Caco-2 (cell line): ENCODE measurements around the gene FAM118B. TPM values are rescaled to one million over a fixed set of nuclear protein-coding genes. Genes with fewer than 3 reads are reported as not detected.

Experiments used
- BruUV-seq: library from RNA; stranded (reverse); fragments of 400-500 nt; replicated peaks from 2 replicates; lab custom pipeline; 2021; lab: Mats Ljungman, UMichigan
- CTCF ChIA-PET: fragments of 300-600 bp; sonication (Branson Sonifier 250); formaldehyde crosslinking; loops from one replicate; lab custom pipeline; 2022; ENCODE audit warnings: antibody characterized with exemption; lab: Charles Lee
- POLR2A ChIA-PET: fragments of 300-600 bp; sonication (Branson Sonifier 250); formaldehyde crosslinking; loops from one replicate; lab custom pipeline; 2022; ENCODE audit warnings: antibody characterized with exemption; lab: Charles Lee
- DNase-seq, 2 experiments: peaks; one replicate each; pipeline versions ENCODE4 v3.0.0 to v3.0.0-alpha.2; 2020 to 2022
- H3K27me3 ChIP-seq: replicated peaks from 2 replicates; pipeline ENCODE4 v1.6.0; 2011; ENCODE audit warnings: low read length; ENCODE audit not compliant: control insufficient read depth, insufficient read depth
- H3K36me3 ChIP-seq: 2 replicates; pipeline ENCODE4 v1.5.1; 2011; ENCODE audit warnings: low read length; ENCODE audit not compliant: control insufficient read depth, insufficient read depth
- H3K4me1 ChIP-seq: fragments of 250-450 bp; sonication (Bioruptor Pico); 2 replicates; pipeline ENCODE4 v1.5.1; 2020; ENCODE audit warnings: mild to moderate bottlenecking
- H3K4me3 ChIP-seq: 2 replicates; pipeline ENCODE4 v1.5.1; 2011; ENCODE audit warnings: low read depth, mild to moderate bottlenecking, control low read depth, low read length
- H3K9me3 ChIP-seq: fragments of 250-450 bp; sonication (Bioruptor Pico); 2 replicates; pipeline ENCODE4 v1.5.1; 2020; ENCODE audit warnings: mild to moderate bottlenecking, moderate library complexity
- H3K27ac Mint-ChIP-seq: one replicate; pipeline ENCODE4 v1.8.0; 2022; ENCODE audit warnings: mixed read lengths; ENCODE audit not compliant: unreplicated experiment
- H3K27me3 Mint-ChIP-seq: one replicate; pipeline ENCODE4 v1.8.0; 2022; ENCODE audit warnings: mixed read lengths; ENCODE audit not compliant: insufficient read depth, unreplicated experiment
- H3K36me3 Mint-ChIP-seq: one replicate; pipeline ENCODE4 v1.8.0; 2022; ENCODE audit warnings: mild to moderate bottlenecking, mixed read lengths; ENCODE audit not compliant: insufficient read depth, unreplicated experiment
- H3K4me1 Mint-ChIP-seq: one replicate; pipeline ENCODE4 v1.8.0; 2022; ENCODE audit warnings: low read depth, mixed read lengths; ENCODE audit not compliant: unreplicated experiment
- H3K4me3 Mint-ChIP-seq: one replicate; pipeline ENCODE4 v1.8.0; 2022; ENCODE audit warnings: mild to moderate bottlenecking, moderate library complexity, mixed read lengths; ENCODE audit not compliant: unreplicated experiment
- H3K9me3 Mint-ChIP-seq: one replicate; pipeline ENCODE4 v1.8.0; 2022; ENCODE audit warnings: mixed read lengths; ENCODE audit not compliant: unreplicated experiment
- intact Hi-C: fragments of 100-400 bp; cut with micrococcal nuclease; formaldehyde crosslinking; loops from one replicate; pipeline ENCODE4 v1.10.0; 2022; ENCODE audit not compliant: unreplicated experiment
- total RNA-seq: library from RNA; stranded (reverse); gene quantifications from 2 replicates; pipeline ENCODE4 v1.2.3, GENCODE V29; 2022
- TF ChIP-seq, protein P1 (sequence below), 2 experiments: fragments of 200-600 bp in 1 of 2; IDR thresholded peaks; 1 replicate in 1 of 2; 2 replicates in 1 of 2; pipeline versions ENCODE4 v1.5.1 to v1.8.0; 2011 to 2022; ENCODE audit warnings: antibody characterized with exemption in 1 of 2, control low read depth in 1 of 2, inconsistent platforms in 1 of 2, low read depth in 1 of 2, low read length in 1 of 2, mild to moderate bottlenecking in 1 of 2, moderate library complexity in 1 of 2; ENCODE audit not compliant: insufficient read depth in 1 of 2, severe bottlenecking in 1 of 2, unreplicated experiment in 1 of 2

FAM118B gene
- total RNA-seq, 1 experiment from 2014 or later, result 36.5 TPM

DNA sequence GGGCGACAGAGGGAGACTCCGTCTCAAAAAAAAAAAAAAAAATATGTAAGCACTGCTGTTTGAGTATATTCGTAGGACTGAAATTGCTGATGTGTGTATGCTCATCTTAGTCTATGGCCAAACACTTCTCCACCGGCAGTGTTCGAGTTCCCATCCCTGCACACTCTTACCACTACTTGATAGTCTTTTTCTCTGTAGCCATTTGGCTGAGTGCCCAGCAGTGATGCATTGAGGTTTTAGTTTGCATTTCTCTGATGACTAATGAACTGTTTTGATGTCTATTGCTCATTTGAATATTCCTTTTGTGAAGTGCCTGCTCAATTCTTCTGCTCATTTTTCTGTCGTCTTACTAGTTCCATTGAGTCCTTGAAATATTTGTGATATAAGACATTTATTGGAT, 73.2 kb downstream of the FAM118B start:
- Mint-ChIP-seq H3K27ac (no peak overlapping the region), H3K9me3 (no peaks in the 10 kb centered on the region), H3K36me3 (peaks cover 26% of the 10 kb centered on the region), H3K27me3 (no peaks in the 10 kb centered on the region), H3K4me1 (peaks cover 11% of the 10 kb centered on the region), H3K4me3 (no peak overlapping the region)
- H3K27me3 ChIP-seq, result no peaks in the 10 kb centered on the region
- intact Hi-C loops, result no loop called here
- H3K4me3 ChIP-seq, result no peak overlapping the region
- H3K36me3 ChIP-seq, result no peaks in the 10 kb centered on the region
- BruUV-seq, result no TSS peak
- TF ChIP-seq, protein P1, sequence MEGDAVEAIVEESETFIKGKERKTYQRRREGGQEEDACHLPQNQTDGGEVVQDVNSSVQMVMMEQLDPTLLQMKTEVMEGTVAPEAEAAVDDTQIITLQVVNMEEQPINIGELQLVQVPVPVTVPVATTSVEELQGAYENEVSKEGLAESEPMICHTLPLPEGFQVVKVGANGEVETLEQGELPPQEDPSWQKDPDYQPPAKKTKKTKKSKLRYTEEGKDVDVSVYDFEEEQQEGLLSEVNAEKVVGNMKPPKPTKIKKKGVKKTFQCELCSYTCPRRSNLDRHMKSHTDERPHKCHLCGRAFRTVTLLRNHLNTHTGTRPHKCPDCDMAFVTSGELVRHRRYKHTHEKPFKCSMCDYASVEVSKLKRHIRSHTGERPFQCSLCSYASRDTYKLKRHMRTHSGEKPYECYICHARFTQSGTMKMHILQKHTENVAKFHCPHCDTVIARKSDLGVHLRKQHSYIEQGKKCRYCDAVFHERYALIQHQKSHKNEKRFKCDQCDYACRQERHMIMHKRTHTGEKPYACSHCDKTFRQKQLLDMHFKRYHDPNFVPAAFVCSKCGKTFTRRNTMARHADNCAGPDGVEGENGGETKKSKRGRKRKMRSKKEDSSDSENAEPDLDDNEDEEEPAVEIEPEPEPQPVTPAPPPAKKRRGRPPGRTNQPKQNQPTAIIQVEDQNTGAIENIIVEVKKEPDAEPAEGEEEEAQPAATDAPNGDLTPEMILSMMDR (IDR thresholded peaks at IDR 0.05; ENCODE audit: insufficient read depth in 1 of 2, low read depth in 1 of 2, low read length in 1 of 2, severe bottlenecking in 1 of 2, unreplicated experiment in 1 of 2), result no peak
- ChIA-PET CTCF (no interaction called here), POLR2A (interaction anchor here (0.7 kb wide), 1 partner anchor 12 kb away, joined by 4 read pairs; no protein-coding TSS in a partner anchor)
- DNase-seq, result no peak
- peaks cover 13% of the 10 kb centered on the region for H3K4me1 ChIP-seq
- H3K9me3 ChIP-seq, result no peaks in the 10 kb centered on the region

DNA sequence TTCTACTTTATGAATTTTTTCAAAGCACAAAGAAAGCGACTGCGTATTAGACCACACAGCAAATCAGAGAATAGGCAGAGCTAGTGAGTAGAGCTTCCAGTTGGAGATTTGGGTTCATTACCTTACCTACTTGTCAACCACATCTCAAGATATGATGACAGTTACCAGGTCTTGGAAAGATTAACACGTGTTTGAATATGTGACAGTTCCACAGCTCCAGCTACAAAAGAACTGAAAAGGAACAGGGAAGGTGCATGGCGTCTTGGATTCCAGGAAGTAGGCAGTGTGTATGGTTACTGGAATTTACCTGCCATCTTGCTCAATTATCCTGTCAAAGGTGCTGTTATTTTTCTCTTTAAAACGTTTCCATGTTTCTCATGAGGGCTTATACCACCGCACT, 76.7 kb downstream of the FAM118B start:
- CTCF ChIA-PET, result no interaction called here
- intact Hi-C loops, result no loop called here
- H3K36me3 ChIP-seq, result peaks cover 3% of the 10 kb centered on the region; the same call in 1 of the 2 replicates

DNA sequence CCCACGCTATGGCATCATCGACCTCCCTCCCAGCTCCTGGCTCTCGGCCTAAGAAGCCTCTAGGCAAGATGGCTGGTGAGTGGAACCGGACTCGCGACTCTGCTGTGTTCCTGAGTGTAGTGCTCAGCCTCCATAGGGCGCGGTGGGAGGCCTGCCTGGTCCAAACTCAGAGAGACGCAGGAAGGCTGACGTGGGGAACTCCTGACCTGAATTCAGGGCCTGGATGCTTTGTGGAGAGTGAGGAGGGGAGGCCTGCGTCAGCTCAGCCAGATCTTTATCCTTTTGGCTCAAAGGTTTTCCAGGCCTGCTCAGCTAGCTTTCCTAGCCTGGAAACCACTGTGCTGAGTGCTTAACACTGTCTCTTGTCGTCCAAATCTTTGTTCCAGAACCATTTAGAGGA, 79.3 kb downstream of the FAM118B start:
- Mint-ChIP-seq H3K27ac (peak overlapping the region; percentile 27), H3K36me3 (peaks cover 52% of the 10 kb centered on the region), H3K27me3 (no peaks in the 10 kb centered on the region), H3K4me3 (no peak overlapping the region), H3K9me3 (no peaks in the 10 kb centered on the region), H3K4me1 (no peaks in the 10 kb centered on the region)
- ChIA-PET POLR2A (no interaction called here), CTCF (no interaction called here)
- TF ChIP-seq, protein P1 (IDR thresholded peaks at IDR 0.05; ENCODE audit: insufficient read depth in 1 of 2, low read depth in 1 of 2, low read length in 1 of 2, severe bottlenecking in 1 of 2, unreplicated experiment in 1 of 2), result no peak
- Histone ChIP-seq H3K9me3 (no peaks in the 10 kb centered on the region), H3K36me3 (peaks cover 6% of the 10 kb centered on the region; the same call in 1 of the 2 replicates), H3K4me1 (peaks cover 12% of the 10 kb centered on the region), H3K4me3 (no peak overlapping the region), H3K27me3 (no peaks in the 10 kb centered on the region)
- intact Hi-C loops, result no loop called here
- BruUV-seq, result no TSS peak
- no peak for DNase-seq

More for the DNA sequence above, 76.7 kb downstream of the FAM118B start:
- peaks cover 12% of the 10 kb centered on the region for H3K4me1 ChIP-seq
- POLR2A ChIA-PET, result interaction anchor here (0.6 kb wide), 1 partner anchor 71 kb away, joined by 4 read pairs; no protein-coding TSS in a partner anchor
- no peak for DNase-seq
- Mint-ChIP-seq H3K4me3 (no peak overlapping the region), H3K36me3 (peaks cover 44% of the 10 kb centered on the region), H3K27ac (no peak overlapping the region), H3K27me3 (no peaks in the 10 kb centered on the region), H3K9me3 (no peaks in the 10 kb centered on the region), H3K4me1 (no peaks in the 10 kb centered on the region)
- no peaks in the 10 kb centered on the region for H3K9me3 ChIP-seq
- TF ChIP-seq, protein P1 (IDR thresholded peaks at IDR 0.05; ENCODE audit: insufficient read depth in 1 of 2, low read depth in 1 of 2, low read length in 1 of 2, severe bottlenecking in 1 of 2, unreplicated experiment in 1 of 2), result no peak
- BruUV-seq, result no TSS peak
- H3K4me3 ChIP-seq, result no peak overlapping the region
- no peaks in the 10 kb centered on the region for H3K27me3 ChIP-seq
